Measurements from ENCODE around the gene ACOT6.

ACOT6 gene

DNA sequence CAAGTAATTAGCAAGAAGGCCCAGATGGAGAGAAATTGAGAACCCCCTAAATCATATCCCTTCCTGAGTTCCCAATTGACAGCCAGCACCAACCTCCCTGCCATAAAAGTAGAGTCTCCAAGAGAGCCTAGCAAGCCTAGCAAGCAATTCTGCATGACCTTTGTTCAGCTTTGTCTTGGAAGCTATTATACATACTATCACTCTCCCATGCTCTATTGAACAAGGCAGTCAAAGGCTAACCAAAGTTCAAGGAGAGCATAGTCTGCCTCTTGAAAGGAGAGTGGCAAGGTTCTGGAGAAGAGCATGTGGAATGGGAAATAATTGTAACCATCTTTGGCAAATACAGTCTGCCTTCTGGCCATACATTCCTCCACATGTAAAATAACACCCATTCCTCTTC is 12.8 kb upstream of the ACOT6 start:
- in situ Hi-C loops (cut with MboI; ENCODE audit: low sequenced_read_pairs, unreplicated experiment) = no loop called here
- TF ChIP-seq CTCF (IDR thresholded peaks at IDR 0.05; ENCODE audit: borderline replicate concordance, control extremely low read depth, extremely low read depth, insufficient read depth, missing control alignments) = no peak
- no peak for DNase-seq (ENCODE audit: low spot score)

- no peak for DNase-seq (ENCODE audit: low spot score)
- TF ChIP-seq CTCF (IDR thresholded peaks at IDR 0.05; ENCODE audit: borderline replicate concordance, control extremely low read depth, extremely low read depth, insufficient read depth, missing control alignments) = no peak
- in situ Hi-C loops (cut with MboI; ENCODE audit: low sequenced_read_pairs, unreplicated experiment) = no loop called here
Measured at GRCh38 chr14:73602994-73603393, 9.3 kb upstream of the ACOT6 start.

DNA sequence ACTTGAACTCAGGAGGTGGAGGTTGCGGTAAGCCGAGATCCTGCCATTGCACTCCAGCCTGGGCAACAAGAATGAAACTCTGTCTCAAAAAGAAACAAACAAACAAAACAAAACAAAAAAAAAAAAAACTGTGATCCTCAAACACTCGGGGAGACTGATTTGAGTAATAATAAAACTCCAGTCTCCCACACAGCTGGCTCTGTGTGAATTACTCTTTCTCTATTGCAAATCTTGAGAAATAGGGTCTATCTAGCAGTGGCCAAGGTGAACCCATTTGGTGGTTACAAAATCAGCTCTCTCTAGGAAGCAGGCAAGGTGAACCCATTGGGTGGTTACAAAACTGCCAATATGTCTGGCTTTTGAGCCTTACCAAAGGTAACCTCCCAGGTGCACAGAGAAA is 6.0 kb upstream of the ACOT6 start:
- DNase-seq (ENCODE audit: low spot score) = no peak
- in situ Hi-C loops (cut with MboI; ENCODE audit: low sequenced_read_pairs, unreplicated experiment) = no loop called here
- no peak for TF ChIP-seq CTCF (IDR thresholded peaks at IDR 0.05; ENCODE audit: borderline replicate concordance, control extremely low read depth, extremely low read depth, insufficient read depth, missing control alignments)

DNA sequence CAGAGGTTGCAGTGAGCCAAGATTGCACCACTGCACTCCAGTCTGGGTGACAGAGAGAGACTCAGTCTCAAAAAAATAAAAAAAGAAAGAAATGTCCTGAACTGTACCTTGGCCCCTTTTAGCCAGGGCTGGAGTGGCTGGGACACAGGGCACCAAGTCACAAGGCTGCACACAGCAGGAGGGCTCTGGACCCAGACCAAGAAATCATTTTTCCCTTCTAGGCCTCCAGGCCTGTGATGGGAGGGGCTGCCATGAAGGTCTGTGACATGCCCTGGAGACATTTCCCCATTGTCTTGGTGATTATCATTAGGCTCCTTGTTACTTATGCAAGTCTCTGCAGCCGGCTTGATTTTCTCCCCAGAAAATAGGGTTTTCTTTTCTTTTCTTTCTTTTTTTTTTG is 5.1 kb upstream of the ACOT6 start:
- DNase-seq (ENCODE audit: low spot score) = no peak
- in situ Hi-C loops (cut with MboI; ENCODE audit: low sequenced_read_pairs, unreplicated experiment) = no loop called here
- TF ChIP-seq CTCF (IDR thresholded peaks at IDR 0.05; ENCODE audit: borderline replicate concordance, control extremely low read depth, extremely low read depth, insufficient read depth, missing control alignments) = no peak

DNA sequence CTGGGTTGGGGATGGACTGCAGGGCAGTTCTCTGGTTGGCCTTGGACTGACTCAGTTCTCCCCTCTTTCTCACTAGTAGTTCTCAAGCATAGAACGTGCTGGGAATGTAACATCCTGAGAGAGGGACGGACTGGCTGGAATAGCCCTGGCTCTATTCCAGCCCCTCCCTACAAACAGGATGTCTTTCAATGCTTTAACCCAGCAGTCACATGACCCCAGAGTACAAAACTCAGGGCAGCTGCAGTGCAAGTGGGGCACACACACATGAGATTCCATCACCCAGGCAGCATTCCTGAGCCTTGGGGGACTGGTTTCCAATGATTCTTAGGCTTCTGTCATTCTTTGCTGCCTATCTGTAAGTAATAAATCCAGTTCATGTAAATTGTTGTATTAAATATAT is 1.6 kb upstream of the ACOT6 start:
- no peak for DNase-seq (ENCODE audit: low spot score)
- TF ChIP-seq CTCF (IDR thresholded peaks at IDR 0.05; ENCODE audit: borderline replicate concordance, control extremely low read depth, extremely low read depth, insufficient read depth, missing control alignments) = no peak
- in situ Hi-C loops (cut with MboI; ENCODE audit: low sequenced_read_pairs, unreplicated experiment) = no loop called here

DNA sequence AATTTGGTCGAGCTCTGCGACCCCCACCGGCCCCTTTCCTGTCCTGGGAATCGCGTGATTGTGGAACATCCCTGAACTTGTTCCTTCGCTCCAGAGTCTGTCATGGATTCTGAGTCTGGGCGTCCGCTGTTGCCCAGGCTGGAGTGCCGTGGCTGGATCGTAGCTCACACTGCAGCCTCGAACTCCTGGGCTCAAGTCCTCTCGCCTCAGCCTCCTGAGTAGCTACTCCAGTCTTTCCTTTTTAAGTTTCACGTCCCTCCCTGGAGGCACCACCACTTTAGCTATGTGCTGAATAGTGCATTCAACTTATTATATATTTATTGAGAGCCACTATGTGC is 698 bp downstream of the ACOT6 start:
- in situ Hi-C loops (cut with MboI; ENCODE audit: low sequenced_read_pairs, unreplicated experiment) = no loop called here
- no peak for TF ChIP-seq CTCF (IDR thresholded peaks at IDR 0.05; ENCODE audit: borderline replicate concordance, control extremely low read depth, extremely low read depth, insufficient read depth, missing control alignments)
- no peak for DNase-seq (ENCODE audit: low spot score)

- no peak for DNase-seq (ENCODE audit: low spot score)
- TF ChIP-seq CTCF (IDR thresholded peaks at IDR 0.05; ENCODE audit: borderline replicate concordance, control extremely low read depth, extremely low read depth, insufficient read depth, missing control alignments) = no peak
- in situ Hi-C loops (cut with MboI; ENCODE audit: low sequenced_read_pairs, unreplicated experiment) = no loop called here
Measured at GRCh38 chr14:73613419-73613963, 1.2 kb downstream of the ACOT6 start.
